H1 (cell line): Measurements from ENCODE around the gene DCUN1D4. TPM values are rescaled to one million over a fixed set of nuclear protein-coding genes. Genes with fewer than 3 reads are reported as not detected.

Experiments
- CTCF ChIA-PET: fragments of 300-600 bp; sonication (Branson Sonifier 250); formaldehyde crosslinking; loops from one replicate; lab custom pipeline; 2021; ENCODE audit not compliant: partially characterized antibody; lab: Charles Lee
- POLR2A ChIA-PET: fragments of 300-600 bp; sonication (Branson Sonifier 250); formaldehyde crosslinking; loops from one replicate; lab custom pipeline; 2021; ENCODE audit warnings: inconsistent platforms; ENCODE audit not compliant: partially characterized antibody; lab: Charles Lee
- DNase-seq, 2 experiments: peaks; one replicate each; pipeline versions ENCODE4 v3.0.0 to v3.0.0-alpha.2; 2010 to 2022; ENCODE audit warnings: low spot score in 2 of 2, low read depth in 1 of 2, mixed read lengths in 1 of 2
- FAIRE-seq: peaks from 2 replicates; lab custom pipeline; 2011; peaks lifted over from hg19 to GRCh38; lab: Jason Lieb, UNC
- H2AFZ ChIP-seq: 2 replicates; pipeline ENCODE4 v1.8.1; 2012; ENCODE audit warnings: low read length, inconsistent platforms
- H2AK5ac ChIP-seq: 2 replicates; pipeline ENCODE4 v1.6.1; 2013; ENCODE audit warnings: low read depth, low read length
- H2BK120ac ChIP-seq: replicated peaks from 2 replicates; pipeline ENCODE3; 2013; ENCODE audit warnings: low read depth, low read length, inconsistent platforms
- H2BK12ac ChIP-seq: 2 replicates; pipeline ENCODE4 v1.6.1; 2013; ENCODE audit warnings: low read depth, low read length
- H2BK15ac ChIP-seq: 2 replicates; pipeline ENCODE4 v1.6.1; 2013; ENCODE audit warnings: low read length
- H2BK20ac ChIP-seq: 2 replicates; pipeline ENCODE4 v1.6.1; 2013; ENCODE audit warnings: low read length
- H2BK5ac ChIP-seq: 2 replicates; pipeline ENCODE4 v1.6.1; 2013; ENCODE audit warnings: low read depth, low read length
- H3K14ac ChIP-seq: 2 replicates; pipeline ENCODE4 v1.6.1; 2013; ENCODE audit warnings: inconsistent platforms; ENCODE audit not compliant: insufficient read length
- H3K18ac ChIP-seq: 2 replicates; pipeline ENCODE4 v1.6.1; 2013; ENCODE audit warnings: low read length; ENCODE audit errors: extremely low read depth
- H3K23ac ChIP-seq: 2 replicates; pipeline ENCODE4 v1.6.1; 2013; ENCODE audit warnings: inconsistent platforms; ENCODE audit not compliant: insufficient read length
- H3K23me2 ChIP-seq: 2 replicates; pipeline ENCODE4 v1.6.1; 2013; ENCODE audit warnings: low read depth, low read length
- H3K27ac ChIP-seq: 2 replicates; pipeline ENCODE4 v1.6.1; 2011; ENCODE audit warnings: low read depth, low read length, inconsistent platforms
- H3K27me3 ChIP-seq, 4 experiments: replicated peaks in 1 of 4; 1 replicate in 1 of 4; 2 replicates in 3 of 4; pipeline versions ENCODE4 v1.6.1 to v1.8.1; 2011 to 2013; ENCODE audit warnings: low read length in 3 of 4, mild to moderate bottlenecking in 3 of 4, inconsistent platforms in 2 of 4, mixed read lengths in 2 of 4, moderate library complexity in 1 of 4; ENCODE audit not compliant: control insufficient read depth in 3 of 4, insufficient read depth in 3 of 4; ENCODE audit errors: extremely low read depth in 1 of 4
- H3K36me3 ChIP-seq, 4 experiments: 2 replicates each; pipeline versions ENCODE4 v1.6.1 to v1.8.1; 2011 to 2013; ENCODE audit warnings: mild to moderate bottlenecking in 4 of 4, low read length in 3 of 4, moderate library complexity in 2 of 4, control low read depth in 1 of 4, inconsistent platforms in 1 of 4; ENCODE audit not compliant: insufficient read depth in 4 of 4, control insufficient read depth in 2 of 4
- H3K4ac ChIP-seq: replicated peaks from 2 replicates; pipeline ENCODE3; 2013; ENCODE audit warnings: low read length, low read depth, mixed read lengths, inconsistent platforms; ENCODE audit not compliant: insufficient read length
- H3K4me1 ChIP-seq, 4 experiments: replicated peaks in 1 of 4; 1 replicate in 1 of 4; 2 replicates in 3 of 4; pipeline versions ENCODE4 v1.6.1 to v1.8.1; 2011 to 2013; ENCODE audit warnings: low read length in 3 of 4, inconsistent platforms in 2 of 4, mixed read lengths in 1 of 4; ENCODE audit not compliant: insufficient read depth in 4 of 4, control insufficient read depth in 3 of 4
- H3K4me2 ChIP-seq, 2 experiments: 2 replicates each; pipeline versions ENCODE4 v1.6.1 to v1.8.1; 2011 to 2013; ENCODE audit warnings: low read depth in 2 of 2, low read length in 2 of 2, control low read depth in 1 of 2, inconsistent platforms in 1 of 2, mild to moderate bottlenecking in 1 of 2; ENCODE audit not compliant: insufficient read depth in 1 of 2
- H3K4me3 ChIP-seq, 4 experiments: fragments of 200-600, 300-600 bp in 1 of 4; sonication (generic), shearing (Covaris generic), sonication (Bioruptor Twin) in 1 of 4; 2 replicates each; pipeline versions ENCODE4 v1.5.1 to v1.8.1; 2011 to 2016; ENCODE audit warnings: low read length in 4 of 4, low read depth in 3 of 4, control low read depth in 2 of 4, inconsistent platforms in 2 of 4, mild to moderate bottlenecking in 2 of 4, mixed read lengths in 1 of 4, moderate library complexity in 1 of 4; ENCODE audit not compliant: insufficient read depth in 2 of 4; ENCODE audit errors: extremely low read depth in 1 of 4
- H3K56ac ChIP-seq: replicated peaks from 2 replicates; pipeline ENCODE3; 2013; ENCODE audit warnings: low read depth, mild to moderate bottlenecking, mixed read lengths, low read length, inconsistent platforms; ENCODE audit not compliant: insufficient read length
- H3K79me1 ChIP-seq: 2 replicates; pipeline ENCODE4 v1.6.1; 2013; ENCODE audit warnings: low read depth, low read length, control low read depth
- H3K79me2 ChIP-seq, 2 experiments: 2 replicates each; pipeline versions ENCODE4 v1.6.1 to v1.8.1; 2012 to 2013; ENCODE audit warnings: low read length in 2 of 2, mild to moderate bottlenecking in 2 of 2, inconsistent platforms in 1 of 2; ENCODE audit not compliant: insufficient read depth in 2 of 2, control insufficient read depth in 1 of 2
- H3K9ac ChIP-seq, 4 experiments: replicated peaks in 1 of 4; 1 replicate in 1 of 4; 2 replicates in 3 of 4; pipeline versions ENCODE4 v1.6.1 to v1.8.1; 2011 to 2013; ENCODE audit warnings: low read depth in 3 of 4, low read length in 3 of 4, control low read depth in 2 of 4, mild to moderate bottlenecking in 2 of 4, moderate library complexity in 2 of 4, inconsistent platforms in 1 of 4; ENCODE audit errors: extremely low read depth in 1 of 4
- H3K9me3 ChIP-seq, 2 experiments: 2 replicates each; pipeline versions ENCODE4 v1.6.1 to v1.8.1; 2012 to 2013; ENCODE audit warnings: mild to moderate bottlenecking in 2 of 2, moderate library complexity in 2 of 2, control low read depth in 1 of 2, inconsistent platforms in 1 of 2, low read depth in 1 of 2, low read length in 1 of 2, mixed read lengths in 1 of 2; ENCODE audit not compliant: insufficient read depth in 2 of 2
- H4K20me1 ChIP-seq, 2 experiments: replicated peaks in 1 of 2; 2 replicates each; pipeline versions ENCODE3 to v1.8.1; 2011 to 2013; ENCODE audit warnings: inconsistent platforms in 2 of 2, low read length in 2 of 2, mild to moderate bottlenecking in 1 of 2; ENCODE audit not compliant: insufficient read depth in 2 of 2, control insufficient read depth in 1 of 2
- H4K5ac ChIP-seq: 2 replicates; pipeline ENCODE4 v1.6.1; 2013; ENCODE audit warnings: low read length, low read depth, mixed read lengths, inconsistent platforms; ENCODE audit not compliant: insufficient read length
- H4K8ac ChIP-seq: 2 replicates; pipeline ENCODE4 v1.8.0; 2013; ENCODE audit warnings: mild to moderate bottlenecking, moderate library complexity, low read length, inconsistent platforms; ENCODE audit not compliant: insufficient read depth; ENCODE audit errors: extremely low read depth
- H4K91ac ChIP-seq: replicated peaks from 2 replicates; pipeline ENCODE3; 2013; ENCODE audit warnings: low read length, mixed read lengths, inconsistent platforms; ENCODE audit not compliant: insufficient read length
- HDAC2 ChIP-seq, 2 experiments: fragments of 300-600 bp in 1 of 2; sonication (generic) in 1 of 2; IDR thresholded peaks; 2 replicates each; pipeline ENCODE4 v1.6.1; 2011 to 2012; ENCODE audit warnings: low read depth in 2 of 2, low read length in 2 of 2, mild to moderate bottlenecking in 2 of 2, moderate library complexity in 2 of 2, borderline replicate concordance in 1 of 2, inconsistent platforms in 1 of 2
- MAFK ChIP-seq: IDR thresholded peaks from 2 replicates; pipeline ENCODE4 v1.6.1; 2012; ENCODE audit warnings: low read depth, mild to moderate bottlenecking, improper control_type of control experiment, low read length
- SUZ12 ChIP-seq: fragments of 200-600 bp; sonication (generic); IDR thresholded peaks from 2 replicates; pipeline ENCODE4 v1.6.1; 2012; ENCODE audit warnings: mild to moderate bottlenecking, inconsistent platforms, low read length, moderate library complexity, mixed read lengths
- WGBS, 2 experiments: shearing (Covaris generic) in 1 of 2; methylation state at CpG; one replicate each; pipeline versions ENCODE4 v1.1.6 to v1.1.7; 2013 to 2015; ENCODE audit warnings: low lambda C conversion rate in 2 of 2, mixed read lengths in 2 of 2, inconsistent platforms in 1 of 2, low coverage in 1 of 2, missing lambda C conversion rate in 1 of 2; ENCODE audit not compliant: insufficient replicate concordance in 2 of 2, insufficient coverage in 1 of 2, insufficient read length in 1 of 2; ENCODE audit errors: extremely low coverage in 1 of 2, missing lambda C conversion rate in 1 of 2; 5-methylcytosine and 5-hydroxymethylcytosine counted together
- polyA plus RNA-seq, 7 experiments: library from polyadenylated mRNA; depleted of rRNA in 3 of 7; stranded (reverse) in 5 of 7; unstranded in 2 of 7; fragments of >200 nt in 5 of 7; fragments of 200-250 nt in 2 of 7; gene quantifications; 1 replicate in 5 of 7; 2 replicates in 1 of 7; 4 replicates in 1 of 7; pipeline versions ENCODE4 v1.2.1 to v1.2.3, GENCODE V29; 2011 to 2013; ENCODE audit warnings: missing spikeins in 2 of 7, mixed read lengths in 2 of 7
- total RNA-seq: library from RNA; stranded (reverse); fragmentation: NEBNext Ultra II Directional; extraction: Animal tissue kit (Norgen Biotek cat#: 25700); gene quantifications from 2 replicates; pipeline ENCODE4 v1.2.1, GENCODE V29; 2021

Gene DCUN1D4
- total and polyA plus RNA-seq, 2 of the 8 experiments (the other 6 are each of a cell fraction or from before 2014, with no cell fraction given) = 22.9 to 55.9 TPM

GRCh38 chr4:51825341-51825740 is 17.6 kb upstream of the DCUN1D4 start:
- FAIRE-seq = no peak

More at GRCh38 chr4:51825341-51825740, 17.6 kb upstream of the DCUN1D4 start:
- no peak overlapping the region for H4K5ac ChIP-seq
- no peaks in the 10 kb centered on the region for H3K36me3 ChIP-seq
- no peak overlapping the region for H2BK20ac ChIP-seq
- 82% methylated on average over 5 of the region's 5 CpGs; no CpG with 5 or more reads in 1 of the 2 experiments for WGBS, 2 experiments
- H3K14ac ChIP-seq = no peak overlapping the region
- no peak overlapping the region for H2AK5ac ChIP-seq
- H3K18ac ChIP-seq = no peak overlapping the region
- H3K9ac ChIP-seq = no peak overlapping the region
- H4K8ac ChIP-seq = no peak overlapping the region
- H3K4me3 ChIP-seq = no peak overlapping the region
- TF ChIP-seq HDAC2 (IDR thresholded peaks at IDR 0.05; ENCODE audit: borderline replicate concordance in 1 of 2, low read depth in 2 of 2, low read length in 2 of 2) (no peak), SUZ12 (no peak), MAFK (no peak)
- TF ChIP-seq, all 59 proteins: peak for 0
- CTCF ChIA-PET = no interaction called here
- Histone ChIP-seq H3K4me1 (no peaks in the 10 kb centered on the region), H2BK5ac (no peak overlapping the region), H3K23ac (no peak overlapping the region), H2BK12ac (no peak overlapping the region), H3K27me3 (no peaks in the 10 kb centered on the region), H3K56ac (no peak overlapping the region), H3K27ac (no peak overlapping the region), H2BK120ac (no peak overlapping the region), H3K79me2 (no peaks in the 10 kb centered on the region), H3K23me2 (no peaks in the 10 kb centered on the region), H4K20me1 (no peaks in the 10 kb centered on the region), H3K79me1 (no peaks in the 10 kb centered on the region), H3K4me2 (no peak overlapping the region), H4K91ac (no peak overlapping the region), H2BK15ac (no peak overlapping the region), H3K4ac (no peak overlapping the region), H3K9me3 (peaks cover 3 to 10% of the 10 kb centered on the region in 2 experiments; a peak in 2 of 4 replicates), H2AFZ (no peak overlapping the region)
- POLR2A ChIA-PET = no interaction called here
- DNase-seq = no peak
